Activated CD8-positive, alpha-beta memory T cell treated with anti-CD3 and anti-CD28 coated beads for 1 hour (primary cell): Measurements from ENCODE around the gene SPARCL1.
"Not testable (repeated sequence)": the region's sequence is repeated elsewhere in the genome, so short reads cannot be mapped to it uniquely, and the experiment has no call there.

ENCODE experiments used
- DNase-seq, 2 donors: peaks; one replicate each; pipeline ENCODE4 v3.0.0-alpha.2; 2020; ENCODE audit warnings: low read depth in 1 of 2; ENCODE audit errors: extremely low read depth in 1 of 2

Gene SPARCL1

GRCh38 chr4:87502580-87503238 lies 26.5 kb downstream of the SPARCL1 start:
- no peak for DNase-seq

GRCh38 chr4:87500092-87500462 lies 29.1 kb downstream of the SPARCL1 start:
- no peak for DNase-seq

- DNase-seq, result no peak
These were observed 29.6 kb downstream of the SPARCL1 start for GRCh38 chr4:87499403-87500091.

GRCh38 chr4:87498446-87498900 lies 30.7 kb downstream of the SPARCL1 start:
- no peak for DNase-seq

- no peak for DNase-seq
These were observed 31.6 kb downstream of the SPARCL1 start for GRCh38 chr4:87497578-87497977.

- DNase-seq, result no peak
These were observed 32.0 kb downstream of the SPARCL1 start for GRCh38 chr4:87497159-87497558.

- no peak for DNase-seq
These were observed 36.1 kb downstream of the SPARCL1 start for GRCh38 chr4:87493115-87493514.

GRCh38 chr4:87491851-87492250 lies 37.3 kb downstream of the SPARCL1 start:
- DNase-seq, result not testable (repeated sequence)

- no peak for DNase-seq
These were observed 37.7 kb downstream of the SPARCL1 start for GRCh38 chr4:87491436-87491835.

- no peak for DNase-seq
These were observed 38.4 kb downstream of the SPARCL1 start for GRCh38 chr4:87490664-87491369.

GRCh38 chr4:87489678-87490077 lies 39.5 kb downstream of the SPARCL1 start:
- DNase-seq, result no peak

- DNase-seq, result not testable (repeated sequence)
These were observed 40.5 kb downstream of the SPARCL1 start for GRCh38 chr4:87488666-87489065.

- not testable (repeated sequence) for DNase-seq
These were observed 45.9 kb downstream of the SPARCL1 start for GRCh38 chr4:87483247-87483646.

- DNase-seq, result no peak
These were observed 47.8 kb downstream of the SPARCL1 start for GRCh38 chr4:87481377-87481776.

GRCh38 chr4:87478732-87479250 lies 50.4 kb downstream of the SPARCL1 start:
- no peak for DNase-seq

GRCh38 chr4:87476934-87477333 lies 52.2 kb downstream of the SPARCL1 start:
- DNase-seq, result no peak

GRCh38 chr4:87469390-87469789 lies 59.8 kb downstream of the SPARCL1 start:
- no peak for DNase-seq

GRCh38 chr4:87465739-87466366 lies 63.3 kb downstream of the SPARCL1 start:
- no peak for DNase-seq

GRCh38 chr4:87462102-87462501 lies 67.1 kb downstream of the SPARCL1 start:
- DNase-seq, result no peak

GRCh38 chr4:87461281-87461700 lies 67.9 kb downstream of the SPARCL1 start:
- DNase-seq, result no peak

- no peak for DNase-seq
These were observed 70.3 kb downstream of the SPARCL1 start for GRCh38 chr4:87458913-87459312.
